IMR-90 (cell line): ENCODE data around the gene SEPSECS.

ENCODE experiments used
- BHLHE40 ChIP-seq: fragments of 150-350 bp; IDR thresholded peaks from 2 replicates; pipeline ENCODE4 v1.6.1; 2016; ENCODE audit warnings: mild to moderate bottlenecking, low read depth, low read length
- CEBPB ChIP-seq: IDR thresholded peaks from 2 replicates; pipeline ENCODE4 v1.6.1; 2012; ENCODE audit warnings: low read depth, low read length, improper control_type of control experiment
- CHD1 ChIP-seq: IDR thresholded peaks from 2 replicates; pipeline ENCODE4 v1.6.1; 2012; ENCODE audit warnings: low read depth, low read length, improper control_type of control experiment
- CTCF ChIP-seq: conservative IDR thresholded peaks from 2 replicates; pipeline ENCODE4 v1.5.1; 2012; ENCODE audit warnings: mild to moderate bottlenecking, low read depth, low read length, improper control_type of control experiment
- ELK1 ChIP-seq: fragments of 150-350 bp; IDR thresholded peaks from 2 replicates; pipeline ENCODE4 v1.6.1; 2016; ENCODE audit warnings: low read depth, mild to moderate bottlenecking, low read length, moderate library complexity, borderline replicate concordance
- FOS ChIP-seq: fragments of 150-350 bp; IDR thresholded peaks from 2 replicates; pipeline ENCODE4 v1.6.1; 2016; ENCODE audit warnings: low read depth, low read length
- POLR2A ChIP-seq: IDR thresholded peaks from 2 replicates; pipeline ENCODE4 v1.6.1; 2012; ENCODE audit warnings: mild to moderate bottlenecking, low read depth, low read length
- RAD21 ChIP-seq: IDR thresholded peaks from 2 replicates; pipeline ENCODE4 v1.6.1; 2012; ENCODE audit warnings: low read length, improper control_type of control experiment
- RCOR1 ChIP-seq: IDR thresholded peaks from 2 replicates; pipeline ENCODE4 v1.6.1; 2012; ENCODE audit warnings: mild to moderate bottlenecking, low read length, improper control_type of control experiment; ENCODE audit not compliant: insufficient replicate concordance
- SMC3 ChIP-seq: fragments of 150-350 bp; IDR thresholded peaks from 2 replicates; pipeline ENCODE4 v1.6.1; 2016; ENCODE audit warnings: low read depth, mild to moderate bottlenecking, antibody characterized with exemption, low read length, moderate library complexity
- USF2 ChIP-seq: fragments of 150-350 bp; IDR thresholded peaks from 2 replicates; pipeline ENCODE4 v1.6.1; 2017; ENCODE audit warnings: mild to moderate bottlenecking, antibody characterized with exemption, low read length, low read depth

- TF ChIP-seq CTCF (no peak), BHLHE40 (no peak), POLR2A (no peak), USF2 (no peak), SMC3 (no peak), CEBPB (no peak), RCOR1 (no peak), RAD21 (no peak), FOS (no peak), ELK1 (no peak), CHD1 (no peak)
Measured at GRCh38 chr4:25088093-25088952, 71.9 kb downstream of the SEPSECS start.
